GM21737 (cell line): ENCODE results near the gene KASH5.

ENCODE experiments used
- ATAC-seq: cut with Tn5 transposase; IDR thresholded peaks from one replicate; pipeline ENCODE4 v1.9.1; 2021; ENCODE audit warnings: mild to moderate bottlenecking, moderate library complexity; ENCODE audit not compliant: unreplicated experiment

The KASH5 gene

DNA sequence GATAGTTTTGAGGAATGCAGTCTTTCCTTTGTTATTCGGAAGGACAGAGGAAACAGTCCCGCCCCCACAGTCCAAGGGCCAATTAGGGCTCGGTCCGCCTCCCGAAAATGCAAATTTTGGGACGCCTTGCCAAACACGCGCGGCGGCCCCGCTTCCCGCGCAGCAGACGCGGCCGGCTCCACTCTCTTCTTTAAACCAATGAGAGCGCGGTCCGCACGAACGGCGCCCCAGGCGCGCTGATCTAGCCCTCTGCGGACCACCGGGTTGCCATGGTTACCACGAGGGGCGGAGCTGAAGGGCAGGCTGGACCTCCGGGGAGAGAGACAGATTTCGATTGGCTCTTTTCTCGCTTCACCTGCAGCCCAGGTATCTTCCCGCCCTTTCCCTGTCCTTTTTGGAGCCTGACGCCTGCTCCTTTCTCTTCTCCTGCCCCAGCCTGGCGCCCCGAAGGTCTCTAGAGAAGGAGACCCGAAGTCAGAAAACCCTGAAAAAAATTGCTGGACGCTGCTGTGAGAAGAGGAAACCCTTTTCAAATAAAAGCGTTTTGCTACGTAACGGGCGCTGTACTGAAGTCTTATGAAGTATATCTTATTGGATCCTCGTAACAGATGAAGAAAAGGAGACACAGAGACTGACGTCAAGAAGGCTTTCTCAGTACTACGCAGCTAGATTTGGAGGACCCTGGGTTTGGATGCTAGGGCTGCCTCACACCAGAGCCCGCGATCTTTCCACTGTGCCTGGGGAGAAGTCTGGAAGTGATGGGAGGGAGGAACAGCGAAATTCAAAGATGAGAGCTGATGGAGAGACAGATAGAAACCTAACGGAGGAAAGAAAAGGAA, 33.2 kb downstream of the KASH5 start:
- no peak for ATAC-seq

DNA sequence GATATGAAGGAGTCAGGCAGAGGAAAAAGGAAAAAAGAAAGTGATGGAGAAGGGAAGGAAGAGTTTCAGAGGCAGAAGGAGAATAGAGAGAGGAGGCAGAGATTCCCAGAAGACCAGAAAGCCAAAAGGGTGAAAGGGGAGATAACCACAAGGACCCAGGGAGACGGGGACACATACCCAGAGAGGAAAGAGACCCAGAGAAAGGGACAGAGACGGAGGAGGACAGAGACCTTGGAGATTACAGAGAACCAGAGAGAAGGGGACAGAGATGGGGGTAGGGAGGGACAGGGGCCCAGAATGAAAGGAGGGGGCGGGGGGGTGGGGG, 33.8 kb downstream of the KASH5 start:
- ATAC-seq: no peak

DNA sequence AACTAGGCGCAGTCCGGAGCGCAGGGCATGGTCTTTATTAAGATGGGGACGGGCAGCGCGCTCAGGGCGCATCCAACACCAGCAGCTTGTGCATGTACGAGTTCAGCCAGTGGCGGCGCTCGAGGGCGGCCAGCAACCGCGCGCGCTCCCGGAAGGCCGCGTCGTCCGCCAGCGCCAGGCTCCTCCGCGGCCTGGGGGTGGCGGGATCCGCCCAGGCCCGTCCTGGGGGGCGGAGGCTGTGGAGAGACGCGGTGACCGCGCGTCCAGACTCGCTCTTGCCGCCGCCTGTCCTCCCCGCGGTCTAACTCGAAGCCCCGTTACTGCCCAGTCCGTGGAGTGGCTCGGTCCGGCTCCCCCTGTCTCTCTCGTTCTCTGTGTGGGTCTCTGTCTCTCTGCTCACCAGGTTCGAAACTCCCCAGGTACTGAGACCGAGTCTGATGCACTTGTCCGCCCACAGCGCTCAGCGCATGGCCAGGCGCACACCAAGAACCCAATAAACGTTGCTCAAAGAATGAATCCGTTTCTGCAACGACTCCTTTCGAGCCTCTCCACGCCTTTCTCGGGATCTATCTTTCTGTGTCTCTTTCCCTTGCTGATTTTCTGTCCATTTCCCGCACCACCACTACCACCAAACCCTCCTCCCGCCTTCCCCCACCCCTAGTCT, 34.5 kb downstream of the KASH5 start:
- ATAC-seq: no peak

- ATAC-seq: no peak
Measured at GRCh38 chr19:49423071-49423984, 35.3 kb downstream of the KASH5 start, which contains the start of gene PTH2. TSS of gene PTH2 (minus strand) at chr19:49423441. CDS start at chr19:49423339, 102 bp downstream.

DNA sequence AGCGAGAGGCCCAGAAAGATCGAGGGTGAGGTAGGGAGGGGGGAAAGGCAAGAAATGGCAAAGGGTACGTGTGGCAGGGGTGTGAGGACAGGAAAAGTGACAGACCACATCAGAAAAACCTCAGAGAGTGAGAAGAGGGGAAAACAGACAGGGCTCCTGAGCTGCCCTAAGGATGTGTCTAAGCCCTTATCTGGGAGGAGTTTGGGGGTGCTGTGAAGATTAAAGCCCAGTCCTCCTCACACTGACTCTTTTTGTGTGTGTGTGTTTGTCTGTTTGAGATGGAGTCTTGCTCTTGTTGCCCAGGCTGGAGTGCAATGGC, 35.9 kb downstream of the KASH5 start:
- ATAC-seq: no peak

DNA sequence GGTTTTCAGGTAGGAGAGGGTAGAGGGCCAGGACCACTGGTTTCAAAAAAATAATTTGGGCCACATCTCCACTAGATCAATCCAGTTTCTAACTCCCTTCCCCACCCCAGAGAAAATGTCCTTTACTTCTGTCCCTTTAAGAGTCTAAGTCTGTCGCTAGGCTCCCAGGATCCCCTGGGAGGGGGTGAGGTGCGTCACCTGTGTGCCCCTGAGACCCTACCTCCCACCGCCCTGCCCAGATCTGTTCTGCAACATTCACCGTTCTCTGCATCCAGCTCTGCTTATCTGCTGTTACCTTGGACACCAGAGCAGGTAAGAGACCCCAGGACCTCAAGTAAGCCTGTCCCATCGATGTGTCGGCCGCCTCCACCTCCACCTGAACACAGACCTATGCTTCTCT, 37.1 kb downstream of the KASH5 start, which contains the start of gene GFY:
GFY (plus strand) TSS at position 211 of the 400 bp plus-strand sequence. CDS start 1,043 bp downstream, outside the sequence.
- no peak for ATAC-seq

DNA sequence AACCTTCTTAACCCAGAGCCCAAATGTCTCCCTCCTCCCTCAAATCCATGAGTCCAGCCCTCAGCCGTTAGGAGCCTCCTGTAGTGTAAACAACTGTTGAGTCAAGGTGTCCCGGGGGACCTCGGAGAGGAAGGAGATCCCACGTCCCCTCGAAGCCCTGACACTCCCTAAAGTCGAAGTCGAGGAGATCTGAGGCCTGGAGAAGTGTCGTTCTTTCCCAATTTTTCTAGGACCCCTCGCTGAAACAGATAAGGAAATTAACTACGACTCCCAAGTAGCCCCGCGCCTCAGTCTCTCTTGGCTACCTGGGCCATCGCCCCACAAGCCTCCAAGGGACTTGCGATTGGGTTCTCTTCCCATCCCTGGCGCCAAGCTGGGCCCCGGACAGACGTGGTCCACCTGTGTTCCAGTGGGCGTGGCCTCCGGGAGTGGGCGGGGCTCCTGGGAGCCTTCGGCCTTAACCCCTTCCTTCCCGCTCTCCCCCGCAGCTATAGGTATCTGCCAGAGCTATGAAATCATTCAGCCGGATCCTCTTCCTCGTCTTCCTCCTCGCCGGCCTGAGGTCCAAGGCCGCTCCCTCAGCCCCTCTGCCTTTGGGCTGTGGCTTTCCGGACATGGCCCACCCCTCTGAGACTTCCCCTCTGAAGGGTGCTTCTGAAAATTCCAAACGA, 38.0 kb downstream of the KASH5 start:
- ATAC-seq: no peak

- no peak for ATAC-seq
Measured at GRCh38 chr19:49427339-49427738, 39.3 kb downstream of the KASH5 start.

DNA sequence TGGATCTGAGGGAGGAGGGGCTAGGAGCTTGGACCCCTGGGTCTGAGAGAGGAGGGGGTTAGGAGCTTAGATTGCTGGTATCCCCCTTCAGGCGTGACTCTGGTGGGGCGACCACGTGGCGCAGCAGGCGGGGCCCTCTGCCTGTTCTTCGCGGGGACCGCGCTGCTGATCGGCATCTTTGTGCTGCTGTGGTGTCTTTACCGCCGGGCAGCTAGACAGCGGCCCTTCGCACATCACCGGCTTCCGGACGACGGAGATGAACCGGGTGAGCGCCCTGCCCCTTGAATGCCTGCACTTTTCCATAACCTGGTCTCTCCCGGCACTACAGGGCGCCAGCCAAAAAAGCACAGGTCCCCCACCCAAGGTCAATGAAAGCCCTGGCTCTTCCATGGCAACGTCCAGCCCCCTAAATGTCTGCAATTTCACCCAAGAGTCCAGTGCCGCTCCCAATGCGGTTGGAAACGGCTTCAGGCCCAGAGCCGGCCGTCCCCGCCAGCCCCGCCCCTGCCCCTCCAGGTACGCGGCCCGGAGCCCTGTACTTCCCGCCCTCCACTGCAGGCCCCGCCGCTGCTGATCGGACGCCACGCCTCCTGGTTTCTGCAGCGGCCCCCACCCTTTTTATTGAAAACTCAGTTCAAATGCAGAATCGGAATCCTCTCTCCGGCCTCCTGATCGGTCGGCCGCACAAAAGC, 40.0 kb downstream of the KASH5 start:
- ATAC-seq: no peak

DNA sequence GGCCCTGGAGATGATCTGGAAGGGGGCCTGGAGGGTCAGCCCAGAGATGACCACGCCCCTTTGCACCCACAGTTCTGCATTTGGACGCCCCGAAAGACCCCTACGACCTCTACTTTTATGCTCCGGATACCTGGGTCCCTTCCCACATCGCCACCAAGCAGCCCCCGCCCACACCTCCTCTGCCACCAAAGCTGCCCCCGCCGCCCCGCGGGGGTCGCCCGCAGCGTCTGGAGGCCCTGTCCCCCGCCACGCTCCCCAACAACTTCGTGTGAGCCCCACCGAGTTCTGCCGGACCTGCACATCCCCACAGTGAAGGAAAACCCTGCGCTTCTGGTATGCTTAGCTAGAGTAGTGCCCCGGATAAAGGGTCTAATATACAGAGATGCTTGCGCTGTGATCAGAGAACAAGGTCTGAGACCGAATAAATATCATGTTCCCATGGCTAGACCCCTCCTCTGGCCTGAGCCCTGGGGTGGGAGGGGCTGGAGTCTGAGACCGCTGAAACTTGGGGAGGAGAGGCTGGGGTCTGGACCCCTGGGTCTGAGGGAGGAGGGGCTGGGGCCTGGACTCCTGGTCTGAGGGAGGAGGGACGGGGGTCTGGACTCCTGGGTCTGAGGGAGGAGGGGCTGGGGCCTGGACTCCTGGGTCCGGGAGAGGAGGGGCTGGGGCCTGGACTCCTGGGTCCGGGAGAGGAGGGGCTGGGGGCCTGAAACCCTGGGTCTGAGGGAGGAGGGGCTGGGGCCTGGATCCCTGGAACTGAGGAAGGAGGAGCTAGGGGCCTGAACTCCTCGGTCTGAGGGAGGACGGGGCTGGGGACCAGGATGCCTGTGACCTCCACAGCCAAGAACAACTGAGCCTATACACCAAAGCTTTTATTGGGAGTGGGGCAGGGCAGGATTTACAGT, 40.8 kb downstream of the KASH5 start:
- no peak for ATAC-seq

DNA sequence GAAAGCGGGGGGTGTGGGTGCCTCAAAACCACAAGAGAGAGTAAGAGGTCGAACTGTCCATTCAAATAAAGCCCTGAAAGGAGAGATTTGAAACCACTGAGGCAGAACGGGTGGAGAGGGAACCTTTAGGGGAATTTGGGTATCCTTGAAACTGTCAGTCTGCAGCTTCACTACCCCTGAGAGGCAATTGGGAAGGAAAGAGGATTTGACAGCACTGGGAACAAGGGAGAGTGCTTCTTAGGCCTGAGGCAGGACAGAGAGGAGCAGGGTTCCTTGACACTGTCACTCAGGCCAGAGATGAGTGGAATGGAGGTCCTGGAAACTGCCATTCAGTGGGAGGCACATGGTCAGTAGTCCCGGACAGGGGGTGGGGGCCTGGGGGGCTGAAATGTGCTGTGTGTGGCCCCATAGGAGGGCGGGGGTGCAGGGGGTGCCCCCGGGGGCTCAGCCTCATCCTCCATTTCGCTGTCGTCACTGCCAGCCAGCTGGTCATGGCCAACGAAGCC, 42.2 kb downstream of the KASH5 start:
- ATAC-seq: no peak

DNA sequence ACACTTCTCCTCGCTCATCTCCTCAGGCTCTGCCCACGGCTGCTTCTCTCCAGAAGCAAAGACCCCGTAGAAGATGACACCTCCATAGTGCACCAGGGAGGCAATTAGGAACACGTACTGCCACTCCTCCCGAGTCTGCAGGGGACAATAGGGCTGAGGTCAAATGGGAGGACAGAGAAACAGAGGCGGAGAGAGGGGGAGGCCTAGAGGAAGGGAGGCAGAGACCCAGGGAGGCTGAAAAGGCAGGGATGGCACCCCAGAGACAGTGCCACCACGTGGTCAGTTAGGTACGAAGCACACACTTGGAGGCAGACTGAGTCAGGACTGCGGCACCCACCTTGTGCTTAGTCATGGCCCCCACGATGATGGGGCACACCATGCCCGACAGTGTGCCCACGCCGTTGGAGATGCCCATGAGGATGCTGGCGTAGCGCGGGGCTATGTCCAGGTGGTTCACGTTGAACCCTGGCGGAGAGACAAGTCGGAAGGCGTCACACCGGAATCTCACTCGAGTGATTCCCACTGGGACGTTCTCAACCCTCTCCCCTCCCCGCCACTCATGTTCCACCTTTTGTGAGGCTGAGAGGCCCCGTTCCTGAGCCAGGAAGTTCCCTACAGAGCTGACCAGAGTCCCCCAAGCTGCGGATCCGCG, 42.8 kb downstream of the KASH5 start:
- ATAC-seq: no peak

- ATAC-seq: no peak
Measured at GRCh38 chr19:49431330-49431749, 43.3 kb downstream of the KASH5 start.

- ATAC-seq: no peak
Measured at GRCh38 chr19:49432141-49433073, 44.4 kb downstream of the KASH5 start.

DNA sequence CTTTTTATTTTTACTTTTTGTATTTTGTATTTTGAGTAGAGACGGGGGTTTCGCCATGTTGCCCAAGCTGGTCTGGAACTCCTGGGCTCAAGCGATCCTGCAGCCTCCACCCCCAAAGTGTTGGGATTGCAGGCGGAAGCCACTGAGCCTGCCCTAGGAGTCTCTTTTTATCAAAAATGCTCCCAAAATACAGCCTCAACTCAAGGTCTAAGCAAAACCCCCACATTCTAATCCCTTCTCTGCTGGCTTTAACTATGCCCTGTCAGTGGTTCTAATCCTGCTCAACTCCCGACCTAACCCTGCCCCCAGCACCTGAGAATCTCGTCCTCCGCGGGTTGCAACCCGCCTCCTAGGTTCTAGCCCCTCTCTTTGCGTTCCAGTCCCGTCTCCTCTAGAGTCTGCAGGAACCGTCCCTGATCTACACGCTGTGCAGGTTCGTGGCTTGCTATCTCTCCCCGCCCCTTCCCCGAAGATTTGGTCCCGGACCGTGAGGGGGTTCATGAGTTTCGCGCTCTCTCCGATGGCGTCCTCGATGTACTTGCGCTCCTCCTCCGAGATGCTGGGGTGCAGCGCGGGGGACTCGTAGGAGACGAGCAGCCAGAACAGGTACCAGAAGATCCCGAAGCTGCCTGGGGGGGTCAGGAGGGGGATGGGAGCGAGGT, 45.3 kb downstream of the KASH5 start:
- no peak for ATAC-seq

GRCh38 chr19:49434907-49435583, 47.0 kb downstream of the KASH5 start:
- ATAC-seq: no peak
